NCI-H82 treated with DMSO at 0.1 percent for 48 hours (cell line): Measurements from ENCODE around the gene FLYWCH1.
A peak's percentile ranks its signal among the peaks of the same experiment; 100 is the strongest.

Source experiments
- DNase-seq: peaks from one replicate; lab custom pipeline; 2025; ENCODE audit not compliant: unreplicated experiment; lab: John Stamatoyannopoulos, UW

The FLYWCH1 gene

DNA sequence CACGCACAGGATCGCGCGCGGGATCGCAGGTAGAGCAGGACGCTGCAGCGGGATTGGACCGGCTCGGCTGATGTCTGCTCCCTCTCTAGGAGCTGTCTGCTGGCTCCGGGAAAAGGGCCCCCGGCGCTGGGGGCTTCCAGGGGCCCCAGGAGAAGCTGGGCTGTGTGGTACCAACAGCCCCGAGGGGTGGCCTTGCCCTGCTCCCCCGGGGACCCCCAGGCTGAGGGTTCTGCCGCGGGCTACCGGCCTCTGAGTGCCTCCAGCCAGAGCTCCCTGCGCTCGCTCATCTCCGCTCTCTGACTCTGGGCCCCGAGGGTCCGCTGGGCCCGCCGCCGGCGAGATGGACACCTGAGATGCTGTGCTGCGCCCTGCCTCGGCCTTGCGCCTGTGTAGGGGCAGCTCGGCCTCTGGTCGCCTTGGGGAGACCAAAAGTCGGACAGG, 56.0 kb downstream of the FLYWCH1 start:
- no peak for DNase-seq

DNA sequence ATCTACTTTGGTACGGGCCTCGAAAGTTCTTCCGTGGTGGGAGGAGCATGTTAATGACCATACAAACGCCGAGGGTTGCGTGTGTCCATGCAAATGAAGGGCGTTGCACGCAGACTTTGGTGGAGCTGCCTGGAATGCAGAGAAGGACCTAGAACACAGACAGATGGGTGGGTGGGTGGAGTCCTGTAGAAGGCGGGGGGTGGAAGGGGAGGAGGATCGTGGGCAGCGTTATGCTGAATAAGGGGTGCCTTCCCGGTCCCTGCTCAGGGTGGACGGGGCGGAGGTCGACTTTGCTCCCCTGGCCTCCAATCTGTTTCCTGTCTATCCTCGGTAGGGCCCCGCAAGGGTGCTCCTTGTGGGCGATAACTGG, 56.6 kb downstream of the FLYWCH1 start:
- peak; percentile 59 for DNase-seq

DNA sequence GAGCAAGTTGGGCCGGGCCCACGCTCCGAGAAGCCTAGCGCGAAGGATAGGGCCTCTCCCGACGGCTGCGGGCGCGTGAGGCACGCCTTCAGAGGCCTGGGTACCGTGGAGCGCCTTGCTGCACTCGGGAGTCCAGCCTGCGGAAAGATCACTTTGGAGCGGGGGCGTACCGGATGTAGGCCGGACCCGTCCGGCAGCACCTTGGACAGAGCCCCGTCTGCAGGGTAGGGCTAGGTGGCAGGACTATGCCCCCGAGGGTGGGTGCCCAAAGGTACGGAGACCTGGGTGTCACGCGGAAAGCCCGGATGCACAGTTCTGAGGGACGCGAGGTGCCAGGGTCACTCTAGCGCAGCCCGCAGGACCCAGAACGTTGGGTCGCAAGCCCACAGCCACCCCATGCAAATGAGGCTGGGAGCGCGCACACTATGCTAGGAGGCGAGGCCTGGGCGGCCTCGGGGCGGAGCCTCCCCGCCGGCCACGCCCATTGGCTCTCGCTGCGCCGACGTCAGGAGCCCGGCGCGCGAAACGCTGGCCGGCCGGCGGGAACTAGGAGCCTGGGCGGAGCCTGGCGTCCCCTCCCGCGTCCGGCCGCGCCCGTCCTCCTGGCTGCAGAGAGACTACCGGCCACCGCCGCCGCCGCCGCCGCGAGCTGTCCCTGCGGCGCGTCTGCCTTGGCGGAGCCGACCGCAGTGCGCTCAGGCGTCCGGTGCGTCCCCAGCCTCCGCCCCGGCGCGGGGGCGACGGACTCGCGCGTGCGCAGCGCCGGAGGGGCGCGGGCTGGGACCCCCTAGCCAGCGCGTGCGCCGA, 57.2 kb downstream of the FLYWCH1 start, which contains the start of gene PAQR4:
PAQR4 (plus strand) TSS at position 611 of the 807 bp plus-strand sequence. CDS start 327 bp downstream, outside the sequence.
- peak; percentile 79 for DNase-seq

DNA sequence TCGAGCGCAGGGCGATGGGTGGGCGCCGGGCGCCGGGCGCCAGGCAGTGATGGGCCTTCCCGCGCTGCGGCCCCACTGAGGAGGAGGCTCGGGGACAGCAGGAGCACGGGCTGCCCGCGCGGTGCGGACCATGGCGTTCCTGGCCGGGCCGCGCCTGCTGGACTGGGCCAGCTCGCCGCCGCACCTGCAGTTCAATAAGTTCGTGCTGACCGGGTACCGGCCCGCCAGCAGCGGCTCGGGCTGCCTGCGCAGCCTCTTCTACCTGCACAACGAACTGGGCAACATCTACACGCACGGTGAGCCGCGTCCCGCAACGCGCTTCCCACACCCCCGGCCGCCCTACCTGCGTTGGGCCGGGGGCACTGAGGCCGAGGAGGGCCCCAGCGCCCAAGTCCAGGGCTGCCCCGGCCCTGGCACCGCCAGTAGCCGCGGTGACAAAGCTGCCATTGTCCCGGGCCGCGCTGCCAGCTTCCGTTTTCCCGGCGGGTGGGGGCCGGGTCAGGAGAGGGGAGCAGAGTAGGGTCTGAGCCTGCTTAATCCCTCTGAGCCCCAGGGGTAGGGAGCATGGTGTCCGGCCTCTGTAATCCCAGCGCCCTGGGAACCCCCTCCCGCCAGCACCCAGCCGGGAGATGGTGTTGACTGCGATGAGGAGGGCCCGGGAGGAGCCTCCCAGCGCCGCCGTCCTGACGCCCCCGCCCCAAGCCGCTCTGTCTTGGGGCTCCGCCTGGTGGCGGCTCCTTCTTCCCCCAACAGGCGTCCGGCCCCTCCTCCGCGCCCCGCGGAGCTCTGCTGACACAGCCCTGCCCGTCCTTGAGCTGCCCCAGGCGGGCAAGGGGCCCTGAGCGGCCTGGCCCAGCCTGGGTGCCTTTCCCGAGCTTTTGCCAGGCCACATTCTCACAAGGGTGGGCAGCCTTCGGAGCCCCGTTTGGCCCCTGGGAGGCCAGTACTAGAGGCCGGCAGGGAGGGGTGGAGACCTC, 58.1 kb downstream of the FLYWCH1 start:
- peak; percentile 46 for DNase-seq

DNA sequence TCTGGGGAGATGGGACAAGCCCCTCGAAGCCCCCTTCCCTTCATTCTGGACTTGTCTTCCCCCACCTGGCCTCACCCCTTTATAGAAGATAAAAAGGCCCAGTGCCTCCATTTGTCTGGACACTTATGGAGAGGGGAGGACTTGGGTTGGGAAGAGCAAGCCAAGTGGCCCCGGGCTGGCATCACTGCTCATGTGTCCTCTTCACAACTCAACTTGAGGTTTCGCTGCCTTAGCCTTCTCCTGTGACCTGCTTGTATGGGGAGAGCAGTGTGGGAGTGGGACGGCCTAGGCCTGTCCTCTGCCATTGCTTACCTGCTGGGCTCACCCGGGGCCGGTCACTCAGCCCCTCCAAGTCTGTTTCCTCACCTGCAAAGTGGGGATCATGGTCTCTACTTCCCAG, 58.8 kb downstream of the FLYWCH1 start:
- no peak for DNase-seq

DNA sequence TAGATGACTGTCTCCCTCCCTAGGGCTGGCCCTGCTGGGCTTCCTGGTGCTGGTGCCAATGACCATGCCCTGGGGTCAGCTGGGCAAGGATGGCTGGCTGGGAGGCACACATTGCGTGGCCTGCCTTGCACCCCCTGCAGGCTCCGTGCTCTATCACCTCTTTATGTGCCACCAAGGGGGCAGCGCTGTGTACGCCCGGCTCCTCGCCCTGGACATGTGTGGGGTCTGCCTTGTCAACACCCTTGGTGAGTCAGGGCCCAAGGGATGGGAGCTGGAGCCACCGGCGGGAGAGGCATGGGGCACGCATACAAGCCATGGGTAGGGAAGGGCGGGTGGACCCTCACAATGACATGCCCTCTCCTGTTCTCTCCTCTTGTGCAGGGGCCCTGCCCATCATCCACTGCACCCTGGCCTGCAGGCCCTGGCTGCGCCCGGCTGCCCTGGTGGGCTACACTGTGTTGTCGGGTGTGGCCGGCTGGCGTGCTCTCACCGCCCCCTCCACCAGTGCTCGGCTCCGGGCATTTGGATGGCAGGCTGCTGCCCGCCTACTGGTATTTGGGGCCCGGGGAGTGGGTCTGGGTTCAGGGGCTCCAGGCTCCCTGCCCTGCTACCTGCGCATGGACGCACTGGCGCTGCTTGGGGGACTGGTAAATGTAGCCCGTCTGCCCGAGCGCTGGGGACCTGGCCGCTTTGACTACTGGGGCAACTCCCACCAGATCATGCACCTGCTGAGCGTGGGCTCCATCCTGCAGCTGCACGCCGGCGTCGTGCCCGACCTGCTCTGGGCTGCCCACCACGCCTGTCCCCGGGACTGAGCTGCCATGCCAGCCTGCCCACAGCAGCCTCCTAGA, 59.6 kb downstream of the FLYWCH1 start:
- no peak for DNase-seq

DNA sequence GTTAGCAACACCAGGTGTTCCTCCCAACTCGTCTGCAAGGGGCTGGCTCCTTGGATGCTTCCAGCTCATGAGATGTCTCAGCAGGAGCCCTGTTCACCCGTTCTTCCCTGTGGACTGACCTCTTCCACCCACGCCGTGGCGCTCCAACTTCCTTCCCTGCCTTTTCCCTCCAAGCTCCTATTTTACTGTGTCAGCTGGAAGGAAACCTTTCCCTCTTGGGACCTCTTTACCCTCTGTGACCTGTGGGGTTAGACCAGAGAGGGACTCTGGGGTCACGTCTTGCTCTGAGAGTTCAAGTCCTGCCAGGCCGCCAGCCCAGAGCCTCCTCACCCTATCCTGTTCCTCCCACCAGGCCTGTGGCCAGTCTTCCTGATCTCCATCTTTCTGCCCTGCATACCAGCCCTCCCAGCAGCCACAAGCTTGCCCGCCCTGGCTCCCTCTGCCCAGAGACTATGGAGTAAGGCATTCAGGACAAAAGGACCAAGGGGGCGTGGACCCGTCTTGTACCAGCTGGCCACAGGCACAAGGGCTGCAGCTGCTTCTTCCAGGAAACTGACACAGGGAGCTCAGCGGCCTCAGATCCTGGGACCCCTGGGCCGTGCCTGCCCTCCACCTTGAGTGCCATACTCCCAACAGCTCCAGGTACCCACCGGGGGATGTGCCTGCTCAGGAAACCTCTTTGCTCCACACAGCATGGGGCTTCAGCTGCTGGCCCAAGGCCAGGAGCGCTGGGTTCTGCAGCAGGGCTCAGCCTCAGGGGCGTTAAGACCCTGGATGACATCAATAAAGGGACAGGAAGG, 60.5 kb downstream of the FLYWCH1 start:
- DNase-seq = no peak

DNA sequence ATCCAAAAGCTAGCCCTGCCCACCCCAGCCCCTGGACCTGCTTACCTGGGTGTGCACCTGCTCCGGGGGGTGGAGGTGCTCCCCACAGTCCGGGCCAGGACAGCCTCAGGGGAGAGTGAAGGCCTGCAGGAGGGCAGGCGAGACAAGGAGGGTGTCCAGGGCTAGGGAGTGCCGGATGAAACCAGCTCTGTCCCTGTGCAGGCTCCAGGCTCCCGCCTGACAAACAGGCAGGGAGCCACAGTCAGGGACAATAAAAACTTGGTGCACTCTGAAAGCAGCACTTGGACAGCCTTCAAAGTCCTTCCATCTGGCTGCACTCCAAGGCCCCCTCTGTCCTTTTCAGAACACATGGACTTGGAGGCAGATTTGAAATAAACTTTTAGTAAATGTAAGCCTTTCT, 61.4 kb downstream of the FLYWCH1 start:
- DNase-seq = no peak

DNA sequence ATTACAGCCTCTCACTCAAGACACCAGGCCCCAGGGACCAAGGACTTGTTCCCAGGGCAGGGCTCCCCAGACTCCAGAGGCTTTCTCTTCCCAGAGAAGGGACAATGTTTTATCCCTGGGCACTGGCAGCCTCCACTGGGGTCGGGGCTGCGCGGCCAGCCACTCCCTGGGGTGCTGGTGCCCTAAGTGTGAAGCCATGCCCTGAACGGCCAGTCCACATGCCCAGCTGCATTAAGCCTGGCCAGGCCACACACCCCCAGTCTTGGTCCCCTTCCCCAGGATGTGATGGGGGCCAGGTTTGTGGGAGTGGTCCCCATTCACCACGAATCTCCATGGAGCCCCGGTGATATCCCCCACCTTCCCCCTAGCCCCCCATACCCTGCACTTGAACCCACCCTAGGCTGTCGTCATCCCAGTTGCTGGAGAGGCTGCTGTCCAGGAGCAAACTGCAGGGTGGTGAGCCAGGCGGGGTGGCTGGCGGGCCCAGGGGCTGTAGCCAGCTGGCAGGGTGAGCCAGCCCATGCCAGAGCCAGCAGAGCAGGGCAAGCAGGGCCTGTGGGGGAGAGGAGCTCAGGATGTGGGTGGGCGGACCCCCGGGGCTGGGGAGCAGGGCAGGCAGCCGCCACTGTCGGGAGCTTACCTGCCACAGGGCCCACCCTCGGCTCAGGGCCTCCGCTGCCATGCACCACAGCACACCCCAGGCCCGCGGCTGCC, 62.0 kb downstream of the FLYWCH1 start:
- no peak for DNase-seq

DNA sequence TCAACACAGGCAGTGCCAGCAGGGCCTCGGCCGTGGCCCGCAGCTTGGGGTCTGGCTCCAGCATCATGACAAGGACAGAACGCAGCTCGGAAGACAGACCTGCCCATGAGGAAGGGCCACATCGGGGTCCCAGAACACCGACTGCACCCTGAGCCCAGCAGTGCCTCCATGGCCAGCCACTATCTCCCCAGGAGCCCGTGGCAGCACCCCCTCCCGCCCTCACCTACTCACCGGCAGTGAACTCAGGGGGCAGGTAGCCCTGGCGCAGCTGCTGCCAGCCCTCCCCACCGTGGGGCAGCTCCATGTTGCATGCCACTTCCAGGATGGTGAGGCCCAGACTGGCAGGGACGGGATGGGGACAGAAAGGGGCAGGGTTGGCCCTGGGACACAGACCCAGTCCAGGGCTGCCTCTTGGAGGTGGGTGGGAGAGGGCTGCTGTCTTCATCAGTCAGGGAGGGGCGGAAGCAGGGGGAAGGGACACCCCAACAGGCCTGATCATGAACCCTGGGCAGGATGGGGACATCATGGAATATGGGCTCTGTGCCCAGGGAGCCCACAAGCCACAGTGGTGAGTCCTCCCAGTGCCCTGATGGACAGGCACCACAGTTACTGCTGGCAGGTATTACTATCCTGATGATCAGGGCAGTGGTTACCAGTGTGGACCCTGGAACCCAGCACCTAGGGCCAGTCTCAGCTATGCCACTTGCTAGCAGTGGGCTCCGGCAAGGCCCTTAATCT, 62.8 kb downstream of the FLYWCH1 start:
- no peak for DNase-seq

DNA sequence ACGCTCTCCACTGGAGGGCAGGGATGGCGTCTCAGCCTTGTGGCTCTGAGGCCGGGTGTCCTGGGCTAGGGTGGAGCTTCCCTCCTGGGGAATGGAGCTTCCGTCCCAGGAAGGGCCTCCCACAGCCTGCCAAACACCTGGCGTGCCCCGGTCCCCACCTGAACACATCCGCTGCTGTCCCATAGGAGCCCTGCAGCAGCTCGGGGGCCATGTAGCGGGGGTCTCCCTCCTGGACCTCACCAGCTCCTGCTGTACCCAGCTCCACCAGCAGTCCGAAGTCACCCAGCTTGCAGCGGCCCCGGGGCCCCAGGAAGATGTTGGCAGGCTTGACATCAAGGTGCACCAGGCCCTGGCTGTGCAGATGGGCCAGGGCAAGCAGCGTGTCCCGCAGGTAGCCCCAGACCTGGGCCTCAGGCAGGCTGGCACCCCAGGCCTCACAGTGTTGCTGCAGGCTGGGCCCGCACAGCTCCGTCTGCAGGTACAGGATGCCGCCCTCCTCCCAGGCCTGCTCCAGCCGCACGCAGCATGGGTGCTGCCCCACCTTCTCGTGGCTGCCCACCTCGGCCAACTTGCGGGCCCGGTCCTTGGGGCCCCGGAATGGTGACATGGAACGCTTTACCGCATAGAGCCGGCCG, 63.5 kb downstream of the FLYWCH1 start:
- DNase-seq = no peak

DNA sequence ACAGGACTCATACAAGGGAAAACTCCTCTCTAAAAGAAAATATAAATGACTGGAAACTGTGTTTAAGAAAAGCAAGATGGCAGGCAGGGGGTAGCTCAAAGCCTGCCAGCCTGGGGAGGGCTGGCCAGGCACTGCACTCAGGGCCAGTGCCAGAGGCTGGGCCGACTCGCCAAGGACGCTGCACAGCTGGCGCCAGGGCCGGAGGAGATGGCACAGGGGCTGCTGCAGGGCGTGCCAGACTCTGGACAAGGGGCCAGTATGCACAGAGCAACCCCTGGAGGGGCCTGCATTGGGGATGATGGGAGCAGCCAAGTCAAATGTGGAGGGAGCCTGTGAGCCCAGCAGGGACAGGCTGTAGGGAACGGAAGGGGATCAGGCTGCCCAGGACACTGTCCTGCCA, 64.5 kb downstream of the FLYWCH1 start:
- no peak for DNase-seq

DNA sequence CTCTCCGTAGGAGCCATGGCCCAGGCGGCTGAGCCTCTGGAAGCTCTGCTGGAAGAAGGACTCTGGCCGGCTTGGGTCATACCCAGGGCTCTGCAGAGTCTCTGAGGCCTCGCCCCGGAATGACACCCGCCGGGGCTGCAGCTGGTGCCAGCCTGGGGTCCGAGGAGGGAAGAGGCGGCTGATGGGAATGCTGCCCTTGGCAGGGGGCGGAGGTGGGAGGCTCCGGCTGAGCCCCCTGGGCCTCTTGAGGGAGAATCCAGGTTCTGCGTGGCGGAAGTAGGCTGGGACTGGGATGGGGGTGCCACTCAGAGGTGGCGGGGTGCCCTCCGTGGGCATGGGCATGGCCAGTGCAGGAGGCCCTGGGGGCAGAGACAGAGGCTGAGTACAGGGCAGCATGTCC, 64.9 kb downstream of the FLYWCH1 start:
- no peak for DNase-seq

DNA sequence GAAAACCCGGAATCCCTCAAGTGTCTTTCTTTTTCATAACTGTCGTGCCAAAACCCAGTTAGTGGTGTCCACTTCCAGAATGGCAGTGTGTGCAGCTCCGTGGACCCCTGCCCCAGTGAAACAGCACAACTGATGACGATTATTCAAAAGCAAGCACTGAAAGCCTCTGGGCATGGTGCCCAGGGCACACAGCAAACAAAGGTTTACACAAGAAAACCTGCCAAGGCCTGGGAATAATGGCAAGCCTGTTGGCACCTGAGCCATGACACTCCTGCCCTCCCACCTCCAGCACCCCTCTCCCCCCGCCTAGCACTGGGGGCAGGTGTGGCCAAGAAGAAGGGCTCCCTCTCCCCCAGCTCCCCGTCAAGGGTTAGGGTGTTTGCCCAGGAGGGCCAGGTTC, 65.7 kb downstream of the FLYWCH1 start:
- no peak for DNase-seq

DNA sequence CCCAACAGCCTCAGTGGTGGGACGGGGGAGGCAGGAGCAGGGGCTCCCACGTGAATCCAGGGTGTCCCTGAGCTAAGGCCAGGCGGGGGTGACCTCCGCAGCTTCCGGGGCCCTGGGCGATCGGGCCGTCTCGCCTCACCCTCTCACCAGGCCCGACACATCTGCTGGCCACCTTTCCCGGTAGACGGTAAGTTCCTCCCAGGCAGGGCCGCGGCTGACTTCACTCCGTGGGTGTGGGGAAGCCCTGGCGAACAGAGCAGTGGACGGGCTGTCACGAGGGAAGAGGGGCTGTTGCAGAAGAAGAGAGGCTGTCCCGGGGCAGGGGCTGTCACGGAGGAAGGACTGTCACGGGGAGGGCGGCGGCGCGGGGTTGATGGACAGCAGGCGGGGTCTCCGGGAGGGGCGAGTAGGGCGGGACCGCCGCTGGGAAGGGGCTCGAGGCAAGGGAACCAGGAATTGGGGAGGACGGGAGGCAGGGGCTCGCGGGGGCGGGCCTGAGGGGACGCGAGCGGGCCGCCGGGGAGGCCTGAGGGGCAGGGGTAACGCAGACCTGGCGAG, 68.0 kb downstream of the FLYWCH1 start:
- no peak for DNase-seq

DNA sequence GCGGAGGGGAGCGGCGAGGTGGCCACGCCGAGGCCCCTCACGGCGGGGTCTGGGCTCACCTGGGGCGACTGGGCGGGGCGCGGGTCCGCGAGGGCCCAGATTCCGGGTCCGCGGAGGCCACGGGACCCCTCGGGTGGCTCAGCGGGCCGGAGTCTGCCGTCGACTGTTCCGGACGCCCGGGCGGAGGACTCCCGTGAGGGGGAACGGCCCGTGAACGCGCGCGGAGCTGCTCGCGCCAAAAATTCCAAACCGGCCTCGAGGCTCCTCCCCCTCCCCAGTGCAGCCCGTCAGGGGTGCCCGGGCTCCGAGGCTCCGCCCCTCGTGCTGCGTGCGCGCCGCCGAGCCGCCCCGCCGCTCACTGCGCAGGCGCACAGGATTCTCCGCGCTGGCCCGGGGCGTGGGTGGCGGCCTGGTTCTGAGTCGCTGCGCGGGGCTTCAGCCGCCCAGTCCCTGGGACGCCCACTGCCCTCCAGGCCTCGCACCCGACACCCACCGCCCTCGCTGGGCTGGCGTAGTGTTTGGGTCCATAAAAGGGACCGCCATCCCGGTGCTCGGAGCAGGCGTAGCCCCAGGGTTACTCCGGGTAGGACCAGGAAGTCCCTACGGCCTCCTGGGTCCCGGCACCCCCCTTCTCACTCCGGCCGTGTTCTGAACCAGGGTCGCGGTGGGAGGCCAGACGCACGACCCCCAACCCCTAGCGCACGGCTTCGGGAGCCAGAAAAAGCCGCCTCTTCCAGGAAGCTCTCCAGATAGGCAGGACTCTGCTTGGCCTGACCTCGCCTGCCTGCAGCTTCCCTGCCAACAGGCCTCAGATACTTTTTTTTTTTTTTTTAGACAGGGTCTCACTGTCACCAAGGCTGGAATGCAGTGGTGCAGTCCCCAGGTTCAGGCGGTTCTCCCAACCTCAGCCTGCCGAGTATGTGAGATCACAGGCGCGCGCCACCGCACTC, 68.8 kb downstream of the FLYWCH1 start, which contains the start of gene PKMYT1:
PKMYT1 (minus strand) TSS at position 220 of the 950 bp plus-strand sequence. CDS start 789 bp downstream, outside the sequence.
- peak; percentile 56 for DNase-seq
